OCI-LY7 (cell line): ENCODE data around the gene PIM2.

Source experiments
- EZH2phosphoT487 ChIP-seq: fragments of 200-600 bp; sonication (generic); IDR thresholded peaks from 2 replicates; pipeline ENCODE4 v1.6.1; 2018; ENCODE audit warnings: low read depth, borderline replicate concordance, mild to moderate bottlenecking, mixed run types, antibody characterized with exemption, low read length, moderate library complexity, mixed read lengths
- TF ChIP-seq, protein P1 (sequence below): fragments of 200-600 bp; sonication (generic); conservative IDR thresholded peaks from 2 replicates; pipeline ENCODE4 v1.5.1; 2014; ENCODE audit warnings: mild to moderate bottlenecking, antibody characterized with exemption, low read length, moderate library complexity, mixed read lengths

DNA sequence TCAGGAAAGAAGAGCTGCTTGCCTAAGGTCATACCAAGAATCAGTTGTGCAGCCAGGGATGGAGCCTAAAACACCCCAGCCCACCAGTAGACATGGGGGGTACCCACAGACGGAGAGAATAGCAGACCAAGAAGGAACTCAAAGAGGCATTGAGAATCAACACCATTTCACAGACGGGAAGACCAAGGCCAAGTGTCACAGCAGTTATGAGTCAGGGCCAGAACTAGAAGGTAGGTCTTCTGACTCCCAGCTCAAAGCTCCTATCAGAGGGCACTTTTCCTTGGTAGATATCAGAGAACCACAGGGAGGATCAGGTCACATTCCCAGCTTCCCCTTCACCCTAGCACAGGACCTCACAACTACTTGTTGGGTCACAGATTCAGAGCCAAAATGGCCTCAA, 24.1 kb upstream of the PIM2 start:
- TF ChIP-seq, protein P1, sequence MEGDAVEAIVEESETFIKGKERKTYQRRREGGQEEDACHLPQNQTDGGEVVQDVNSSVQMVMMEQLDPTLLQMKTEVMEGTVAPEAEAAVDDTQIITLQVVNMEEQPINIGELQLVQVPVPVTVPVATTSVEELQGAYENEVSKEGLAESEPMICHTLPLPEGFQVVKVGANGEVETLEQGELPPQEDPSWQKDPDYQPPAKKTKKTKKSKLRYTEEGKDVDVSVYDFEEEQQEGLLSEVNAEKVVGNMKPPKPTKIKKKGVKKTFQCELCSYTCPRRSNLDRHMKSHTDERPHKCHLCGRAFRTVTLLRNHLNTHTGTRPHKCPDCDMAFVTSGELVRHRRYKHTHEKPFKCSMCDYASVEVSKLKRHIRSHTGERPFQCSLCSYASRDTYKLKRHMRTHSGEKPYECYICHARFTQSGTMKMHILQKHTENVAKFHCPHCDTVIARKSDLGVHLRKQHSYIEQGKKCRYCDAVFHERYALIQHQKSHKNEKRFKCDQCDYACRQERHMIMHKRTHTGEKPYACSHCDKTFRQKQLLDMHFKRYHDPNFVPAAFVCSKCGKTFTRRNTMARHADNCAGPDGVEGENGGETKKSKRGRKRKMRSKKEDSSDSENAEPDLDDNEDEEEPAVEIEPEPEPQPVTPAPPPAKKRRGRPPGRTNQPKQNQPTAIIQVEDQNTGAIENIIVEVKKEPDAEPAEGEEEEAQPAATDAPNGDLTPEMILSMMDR = no peak
- no peak for TF ChIP-seq EZH2phosphoT487
